WTC11 (cell line): Measurements from ENCODE around the gene CNOT3.

Source experiments
- CTCF ChIP-seq: fragments of 200-600 bp; IDR thresholded peaks from 2 replicates; pipeline ENCODE4 v1.8.0; 2022; ENCODE audit warnings: antibody characterized with exemption
- GRHL2 ChIP-seq: fragments of 250-450 bp; sonication (Bioruptor Pico); IDR thresholded peaks from 2 replicates; pipeline ENCODE4 v1.8.0; 2022; ENCODE audit warnings: mild to moderate bottlenecking, moderate library complexity; ENCODE audit not compliant: insufficient replicate concordance, severe bottlenecking
- JUN ChIP-seq: sonication (generic); formaldehyde crosslinking; IDR thresholded peaks from 2 replicates; pipeline ENCODE4 v1.8.0; 2023; ENCODE audit warnings: mild to moderate bottlenecking, missing genetic modification reagents
- MAX ChIP-seq: sonication (generic); formaldehyde crosslinking; IDR thresholded peaks from 2 replicates; pipeline ENCODE4 v1.8.0; 2022; ENCODE audit warnings: mild to moderate bottlenecking, missing genetic modification reagents
- MXD4 ChIP-seq: fragments of 250-450 bp; sonication (Bioruptor Pico); IDR thresholded peaks from 2 replicates; pipeline ENCODE4 v1.8.0; 2021; ENCODE audit warnings: mild to moderate bottlenecking, moderate library complexity, borderline replicate concordance
- NR3C1 ChIP-seq: sonication (generic); formaldehyde crosslinking; conservative IDR thresholded peaks from 2 replicates; pipeline ENCODE4 v1.8.1; 2023; ENCODE audit warnings: low read depth, mild to moderate bottlenecking, missing genetic modification reagents
- SMAD4 ChIP-seq: sonication (generic); formaldehyde crosslinking; IDR thresholded peaks from 2 replicates; pipeline ENCODE4 v1.8.0; 2022; ENCODE audit warnings: mild to moderate bottlenecking, missing genetic modification reagents
- TCF7 ChIP-seq: sonication (generic); formaldehyde crosslinking; IDR thresholded peaks from 2 replicates; pipeline ENCODE4 v1.8.0; 2022; ENCODE audit warnings: mild to moderate bottlenecking, low read depth, missing genetic modification reagents, moderate library complexity
- USF1 ChIP-seq: sonication (generic); formaldehyde crosslinking; IDR thresholded peaks from 2 replicates; pipeline ENCODE4 v1.8.0; 2022; ENCODE audit warnings: mild to moderate bottlenecking, missing genetic modification reagents
- USF2 ChIP-seq: sonication (generic); formaldehyde crosslinking; IDR thresholded peaks from 2 replicates; pipeline ENCODE4 v1.8.1; 2023; ENCODE audit warnings: mild to moderate bottlenecking, missing genetic modification reagents, moderate library complexity
- ZNF121 ChIP-seq: sonication (generic); formaldehyde crosslinking; IDR thresholded peaks from 2 replicates; pipeline ENCODE4 v1.8.0; 2023; ENCODE audit warnings: missing genetic modification reagents

GRCh38 chr19:54136086-54136863, 1.3 kb upstream of the CNOT3 start:
- no peak for TF ChIP-seq GRHL2 (CRISPR knock-in tag)
- no peak for TF ChIP-seq CTCF
- no peak for TF ChIP-seq ZNF121 (CRISPR knock-in tag)
- no peak for TF ChIP-seq USF1
- no peak for TF ChIP-seq SMAD4 (CRISPR knock-in tag)
- TF ChIP-seq USF2 (CRISPR knock-in tag): no peak
- TF ChIP-seq TCF7: no peak
- no peak for TF ChIP-seq JUN (CRISPR knock-in tag)
- TF ChIP-seq MXD4: no peak
- no peak for TF ChIP-seq NR3C1 (CRISPR knock-in tag)
- no peak for TF ChIP-seq MAX (CRISPR knock-in tag)
